K562 (cell line): ENCODE data around the gene COL23A1. TPM values are rescaled to one million over a fixed set of nuclear protein-coding genes. Genes with fewer than 3 reads are reported as not detected.

Experiments used
- ATF7 ChIP-seq: fragments of 450-650 bp; IDR thresholded peaks from 2 replicates; pipeline ENCODE4 v1.7.1; 2014; ENCODE audit warnings: mild to moderate bottlenecking, moderate library complexity
- CREM ChIP-seq: IDR thresholded peaks from 2 replicates; pipeline ENCODE4 v1.6.1; 2014; ENCODE audit warnings: antibody characterized with exemption, low read depth
- ESRRA ChIP-seq: fragments of 450-650 bp; IDR thresholded peaks from 2 replicates; pipeline ENCODE4 v1.6.1; 2014; ENCODE audit warnings: low read depth, mild to moderate bottlenecking, moderate library complexity, borderline replicate concordance
- HNRNPK ChIP-seq: fragments of 200-400 bp; formaldehyde crosslinking; IDR thresholded peaks from one replicate; pipeline ENCODE4 v1.6.1; 2018; ENCODE audit warnings: mild to moderate bottlenecking, low read depth, low read length; ENCODE audit not compliant: poor library complexity, severe bottlenecking
- MAFG ChIP-seq: fragments of 450-650 bp; conservative IDR thresholded peaks from 2 replicates; pipeline ENCODE4 v1.6.1; 2016; ENCODE audit warnings: missing genetic modification characterization, missing compliant biosample characterization
- NCOA1 ChIP-seq: fragments of 450-650 bp; IDR thresholded peaks from 2 replicates; pipeline ENCODE4 v1.6.1; 2016; ENCODE audit warnings: low read depth
- NR3C1 ChIP-seq: sonication (generic); formaldehyde crosslinking; IDR thresholded peaks from 2 replicates; pipeline ENCODE4 v1.8.1; 2022; ENCODE audit warnings: missing genetic modification reagents
- POLR2G ChIP-seq: fragments of 200-400 bp; formaldehyde crosslinking; IDR thresholded peaks from 2 replicates; pipeline ENCODE4 v1.6.1; 2017; ENCODE audit warnings: low read depth, mild to moderate bottlenecking, antibody characterized with exemption, low read length, moderate library complexity
- RB1 ChIP-seq: fragments of 450-650 bp; IDR thresholded peaks from 2 replicates; pipeline ENCODE4 v1.6.1; 2017; ENCODE audit warnings: low read depth, mild to moderate bottlenecking
- RCOR1 ChIP-seq, 2 experiments: IDR thresholded peaks; 2 replicates each; pipeline ENCODE4 v1.6.1; 2012; ENCODE audit warnings: low read depth in 2 of 2, low read length in 2 of 2, borderline replicate concordance in 1 of 2, improper control_type of control experiment in 1 of 2
- TCFL5 ChIP-seq: fragments of 250-450 bp; sonication (Bioruptor Pico); conservative IDR thresholded peaks from 2 replicates; pipeline ENCODE4 v1.6.1; 2021; ENCODE audit warnings: mild to moderate bottlenecking, moderate library complexity, matching md5 sums
- XRCC5 ChIP-seq: fragments of 200-400 bp; formaldehyde crosslinking; IDR thresholded peaks from 2 replicates; pipeline ENCODE4 v1.6.1; 2017; ENCODE audit warnings: low read depth, mild to moderate bottlenecking, low read length
- YBX1 ChIP-seq: fragments of 450-650 bp; IDR thresholded peaks from 2 replicates; pipeline ENCODE4 v1.7.1; 2016; ENCODE audit warnings: mild to moderate bottlenecking
- ZNF778 ChIP-seq: fragments of 450-650 bp; formaldehyde crosslinking; IDR thresholded peaks from 2 replicates; pipeline ENCODE4 v1.4.0; 2020; ENCODE audit warnings: mild to moderate bottlenecking, moderate library complexity
- polyA plus RNA-seq, 8 experiments: library from polyadenylated mRNA; depleted of rRNA in 4 of 8; stranded (reverse) in 5 of 8; unstranded in 3 of 8; fragments of >200 nt; fragmentation: Nextera tagmentation in 2 of 8; fragmentation: Illumina TruSeq in 1 of 8; extraction: Ambion mirVana in 2 of 8; extraction: Trizol in 1 of 8; gene quantifications; 2 replicates each; pipeline versions ENCODE4 v1.2.1 to v1.2.3, GENCODE V29; 2011 to 2014; ENCODE audit warnings: inconsistent platforms in 1 of 8, missing spikeins in 1 of 8
- total RNA-seq, 7 experiments: library from RNA; depleted of rRNA in 6 of 7; stranded (reverse); fragments of >200 nt in 6 of 7; fragmentation: Illumina TruSeq in 2 of 7; extraction: Trizol in 2 of 7; gene quantifications; 2 replicates each; pipeline versions ENCODE4 v1.2.1 to v1.2.3, GENCODE V29; 2011 to 2021; ENCODE audit warnings: low replicate concordance in 1 of 7
- TF ChIP-seq, protein P1 (sequence below): sonication (generic); formaldehyde crosslinking; IDR thresholded peaks from 2 replicates; pipeline ENCODE4 v1.8.0; 2023; ENCODE audit warnings: mild to moderate bottlenecking, missing genetic modification reagents
- TF ChIP-seq, protein P2 (sequence below): fragments of 250-450 bp; sonication (Bioruptor Pico); IDR thresholded peaks from 2 replicates; pipeline ENCODE4 v1.8.0; 2021; ENCODE audit warnings: moderate library complexity, mild to moderate bottlenecking, inconsistent platforms
- TF ChIP-seq, protein P3 (sequence below): sonication (generic); formaldehyde crosslinking; IDR thresholded peaks from 2 replicates; pipeline ENCODE4 v1.8.0; 2023; ENCODE audit warnings: missing genetic modification reagents, mild to moderate bottlenecking, borderline replicate concordance
- TF ChIP-seq, protein P4 (sequence below): fragments of 450-650 bp; formaldehyde crosslinking; IDR thresholded peaks from 2 replicates; pipeline ENCODE4 v1.4.0; 2020; ENCODE audit warnings: mild to moderate bottlenecking, moderate library complexity

The COL23A1 gene
- total and polyA plus RNA-seq, 9 of the 15 experiments (the other 6 are each of a cell fraction or from before 2014, with no cell fraction given) = 0.09 TPM; not detected in 8

DNA sequence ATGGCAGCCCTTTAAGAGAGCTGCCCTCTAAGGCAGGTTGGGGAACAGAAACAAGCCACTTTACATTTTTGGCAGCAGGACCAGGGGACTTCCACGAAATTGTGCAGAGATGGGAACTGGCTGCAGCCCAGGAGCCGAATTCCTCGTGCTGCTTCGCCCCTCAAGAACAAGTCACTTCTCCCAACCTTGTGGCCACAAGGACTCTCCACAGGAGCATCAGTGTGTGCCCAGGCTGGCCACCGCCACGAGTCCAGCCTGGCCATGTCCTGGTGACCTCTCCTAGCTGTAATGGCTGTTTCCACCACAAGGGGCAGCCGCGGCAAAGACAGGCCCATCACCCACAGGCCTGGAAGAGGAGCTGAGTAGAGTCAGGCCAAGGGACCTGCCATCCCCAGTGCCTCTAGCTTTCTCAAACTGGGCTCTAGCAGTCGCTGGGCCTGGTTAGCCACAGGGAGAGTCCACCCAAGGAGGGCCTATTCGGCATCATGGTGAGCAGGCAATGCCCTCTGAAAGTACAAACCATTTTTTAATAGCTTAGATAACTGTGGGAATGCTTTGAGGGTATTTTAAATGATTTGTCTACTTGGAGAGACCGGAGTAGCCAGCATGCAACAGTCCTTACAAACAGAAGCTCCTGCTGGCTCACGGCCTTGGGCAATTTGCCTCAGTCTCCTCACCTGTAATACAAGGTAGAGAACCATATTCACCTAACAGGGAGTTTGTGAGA, 129.0 kb downstream of the COL23A1 start (continued):
- TF ChIP-seq, protein P1, sequence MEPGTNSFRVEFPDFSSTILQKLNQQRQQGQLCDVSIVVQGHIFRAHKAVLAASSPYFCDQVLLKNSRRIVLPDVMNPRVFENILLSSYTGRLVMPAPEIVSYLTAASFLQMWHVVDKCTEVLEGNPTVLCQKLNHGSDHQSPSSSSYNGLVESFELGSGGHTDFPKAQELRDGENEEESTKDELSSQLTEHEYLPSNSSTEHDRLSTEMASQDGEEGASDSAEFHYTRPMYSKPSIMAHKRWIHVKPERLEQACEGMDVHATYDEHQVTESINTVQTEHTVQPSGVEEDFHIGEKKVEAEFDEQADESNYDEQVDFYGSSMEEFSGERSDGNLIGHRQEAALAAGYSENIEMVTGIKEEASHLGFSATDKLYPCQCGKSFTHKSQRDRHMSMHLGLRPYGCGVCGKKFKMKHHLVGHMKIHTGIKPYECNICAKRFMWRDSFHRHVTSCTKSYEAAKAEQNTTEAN (CRISPR knock-in tag) = no peak
- TF ChIP-seq XRCC5 (peak; percentile 79; the same call in 1 of the 2 replicates), CREM (peak; percentile 49; the same call in 1 of the 2 replicates), RCOR1 (IDR thresholded peaks at IDR 0.05; ENCODE audit: borderline replicate concordance in 1 of 2, low read depth in 2 of 2, low read length in 2 of 2) (peak in 1 of 2 experiments; percentile 64; a peak in 2 of 4 replicates), ESRRA (peak; percentile 47; the same call in 1 of the 2 replicates), TCFL5 (CRISPR knock-in tag) (no peak), ATF7 (0 out of 2 replicates have a peak, but pooled peaks have one; percentile 33), POLR2G (no peak), YBX1 (no peak), ZNF778 (no peak), NCOA1 (no peak), RB1 (peak; percentile 40; the same call in 1 of the 2 replicates), HNRNPK (no peak), MAFG (tag) (no peak), NR3C1 (CRISPR knock-in tag) (no peak)
- TF ChIP-seq, protein P2, sequence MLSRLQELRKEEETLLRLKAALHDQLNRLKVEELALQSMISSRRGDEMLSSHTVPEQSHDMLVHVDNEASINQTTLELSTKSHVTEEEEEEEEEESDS = no peak
- TF ChIP-seq, protein P3, sequence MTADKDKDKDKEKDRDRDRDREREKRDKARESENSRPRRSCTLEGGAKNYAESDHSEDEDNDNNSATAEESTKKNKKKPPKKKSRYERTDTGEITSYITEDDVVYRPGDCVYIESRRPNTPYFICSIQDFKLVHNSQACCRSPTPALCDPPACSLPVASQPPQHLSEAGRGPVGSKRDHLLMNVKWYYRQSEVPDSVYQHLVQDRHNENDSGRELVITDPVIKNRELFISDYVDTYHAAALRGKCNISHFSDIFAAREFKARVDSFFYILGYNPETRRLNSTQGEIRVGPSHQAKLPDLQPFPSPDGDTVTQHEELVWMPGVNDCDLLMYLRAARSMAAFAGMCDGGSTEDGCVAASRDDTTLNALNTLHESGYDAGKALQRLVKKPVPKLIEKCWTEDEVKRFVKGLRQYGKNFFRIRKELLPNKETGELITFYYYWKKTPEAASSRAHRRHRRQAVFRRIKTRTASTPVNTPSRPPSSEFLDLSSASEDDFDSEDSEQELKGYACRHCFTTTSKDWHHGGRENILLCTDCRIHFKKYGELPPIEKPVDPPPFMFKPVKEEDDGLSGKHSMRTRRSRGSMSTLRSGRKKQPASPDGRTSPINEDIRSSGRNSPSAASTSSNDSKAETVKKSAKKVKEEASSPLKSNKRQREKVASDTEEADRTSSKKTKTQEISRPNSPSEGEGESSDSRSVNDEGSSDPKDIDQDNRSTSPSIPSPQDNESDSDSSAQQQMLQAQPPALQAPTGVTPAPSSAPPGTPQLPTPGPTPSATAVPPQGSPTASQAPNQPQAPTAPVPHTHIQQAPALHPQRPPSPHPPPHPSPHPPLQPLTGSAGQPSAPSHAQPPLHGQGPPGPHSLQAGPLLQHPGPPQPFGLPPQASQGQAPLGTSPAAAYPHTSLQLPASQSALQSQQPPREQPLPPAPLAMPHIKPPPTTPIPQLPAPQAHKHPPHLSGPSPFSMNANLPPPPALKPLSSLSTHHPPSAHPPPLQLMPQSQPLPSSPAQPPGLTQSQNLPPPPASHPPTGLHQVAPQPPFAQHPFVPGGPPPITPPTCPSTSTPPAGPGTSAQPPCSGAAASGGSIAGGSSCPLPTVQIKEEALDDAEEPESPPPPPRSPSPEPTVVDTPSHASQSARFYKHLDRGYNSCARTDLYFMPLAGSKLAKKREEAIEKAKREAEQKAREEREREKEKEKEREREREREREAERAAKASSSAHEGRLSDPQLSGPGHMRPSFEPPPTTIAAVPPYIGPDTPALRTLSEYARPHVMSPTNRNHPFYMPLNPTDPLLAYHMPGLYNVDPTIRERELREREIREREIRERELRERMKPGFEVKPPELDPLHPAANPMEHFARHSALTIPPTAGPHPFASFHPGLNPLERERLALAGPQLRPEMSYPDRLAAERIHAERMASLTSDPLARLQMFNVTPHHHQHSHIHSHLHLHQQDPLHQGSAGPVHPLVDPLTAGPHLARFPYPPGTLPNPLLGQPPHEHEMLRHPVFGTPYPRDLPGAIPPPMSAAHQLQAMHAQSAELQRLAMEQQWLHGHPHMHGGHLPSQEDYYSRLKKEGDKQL (CRISPR knock-in tag) = no peak
- TF ChIP-seq, protein P4, sequence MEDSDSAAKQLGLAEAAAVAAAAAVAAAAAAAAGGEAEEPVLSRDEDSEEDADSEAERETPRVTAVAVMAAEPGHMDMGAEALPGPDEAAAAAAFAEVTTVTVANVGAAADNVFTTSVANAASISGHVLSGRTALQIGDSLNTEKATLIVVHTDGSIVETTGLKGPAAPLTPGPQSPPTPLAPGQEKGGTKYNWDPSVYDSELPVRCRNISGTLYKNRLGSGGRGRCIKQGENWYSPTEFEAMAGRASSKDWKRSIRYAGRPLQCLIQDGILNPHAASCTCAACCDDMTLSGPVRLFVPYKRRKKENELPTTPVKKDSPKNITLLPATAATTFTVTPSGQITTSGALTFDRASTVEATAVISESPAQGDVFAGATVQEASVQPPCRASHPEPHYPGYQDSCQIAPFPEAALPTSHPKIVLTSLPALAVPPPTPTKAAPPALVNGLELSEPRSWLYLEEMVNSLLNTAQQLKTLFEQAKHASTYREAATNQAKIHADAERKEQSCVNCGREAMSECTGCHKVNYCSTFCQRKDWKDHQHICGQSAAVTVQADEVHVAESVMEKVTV (CRISPR knock-in tag) = peak; percentile 67
